HCT116 (cell line): Measurements from ENCODE around the gene TMEM198. TPM values are rescaled to one million over a fixed set of nuclear protein-coding genes. Genes with fewer than 3 reads are reported as not detected.

Experiments
- ATAC-seq: fragments of 200-7000 bp; cut with Tn5 transposase; 2 replicates; pipeline ENCODE4 v1.9.1; 2020; ENCODE audit warnings: mild to moderate bottlenecking, moderate library complexity
- BruUV-seq: library from RNA; stranded (reverse); fragments of 400-500 nt; replicated peaks from 2 replicates; lab custom pipeline; 2021; lab: Mats Ljungman, UMichigan
- CTCF ChIA-PET: fragments of 300-600 bp; sonication (Branson Sonifier 250); formaldehyde crosslinking; loops from one replicate; lab custom pipeline; 2021; ENCODE audit warnings: antibody characterized with exemption; lab: Charles Lee
- POLR2A ChIA-PET: fragments of 300-600, 350-600 bp; sonication (Branson Sonifier 250); formaldehyde crosslinking; loops from one replicate; lab custom pipeline; 2021; ENCODE audit warnings: antibody characterized with exemption; lab: Charles Lee
- RAD21 ChIA-PET, 2 experiments: fragments of 300-600 bp; sonication (Branson Sonifier 250); formaldehyde crosslinking; loops; one replicate each; lab custom pipeline; 2023; ENCODE audit warnings: low total read pairs in 2 of 2; ENCODE audit not compliant: uncharacterized antibody in 2 of 2, unreplicated experiment in 2 of 2, low non-redundant PET in 1 of 2; lab: Charles Lee
- DNase-seq: peaks from one replicate; pipeline ENCODE4 v3.0.0-alpha.2; 2010; ENCODE audit warnings: low read depth, low spot score
- H2AFZ ChIP-seq: fragments of 200-600 bp; shearing (Covaris generic), sonication (generic); 2 replicates; pipeline ENCODE4 v1.6.1; 2017; ENCODE audit warnings: low read depth, mixed run types, mixed read lengths, antibody characterized with exemption, low read length; ENCODE audit not compliant: poor library complexity, severe bottlenecking
- H3K27ac ChIP-seq: 2 replicates; pipeline ENCODE4 v1.5.1; 2012; ENCODE audit warnings: low read depth, low read length
- H3K27me3 ChIP-seq: fragments of 200-600 bp; sonication (generic); 2 replicates; pipeline ENCODE4 v1.6.1; 2016; ENCODE audit warnings: mixed run types, low read length, mixed read lengths; ENCODE audit not compliant: insufficient read depth
- H3K36me3 ChIP-seq, 2 experiments: fragments of 200-500 bp in 1 of 2; fragments of 200-600 bp in 1 of 2; sonication (Bioruptor generic) in 1 of 2; sonication (generic) in 1 of 2; 2 replicates each; pipeline versions ENCODE4 v1.5.1 to v1.6.1; 2014 to 2016; ENCODE audit warnings: low read length in 2 of 2, inconsistent platforms in 1 of 2, mixed read lengths in 1 of 2, mixed run types in 1 of 2; ENCODE audit not compliant: insufficient read depth in 2 of 2, control insufficient read depth in 1 of 2
- H3K4me1 ChIP-seq, 2 experiments: fragments of 200-600 bp in 1 of 2; sonication (generic) in 1 of 2; 2 replicates each; pipeline versions ENCODE4 v1.5.1 to v1.6.1; 2012 to 2017; ENCODE audit warnings: low read length in 2 of 2, inconsistent platforms in 1 of 2, mild to moderate bottlenecking in 1 of 2, mixed read lengths in 1 of 2, mixed run types in 1 of 2, moderate library complexity in 1 of 2; ENCODE audit not compliant: insufficient read depth in 2 of 2, control insufficient read depth in 1 of 2
- H3K4me2 ChIP-seq: fragments of 200-600 bp; sonication (generic); 2 replicates; pipeline ENCODE4 v1.6.1; 2017; ENCODE audit warnings: mixed run types, low read length, mixed read lengths
- H3K4me3 ChIP-seq, 2 experiments: fragments of 200-600 bp in 1 of 2; sonication (generic) in 1 of 2; replicated peaks in 1 of 2; 2 replicates each; pipeline ENCODE4 v1.5.1; 2011 to 2016; ENCODE audit warnings: low read length in 2 of 2, control low read depth in 1 of 2, low read depth in 1 of 2, mild to moderate bottlenecking in 1 of 2, mixed read lengths in 1 of 2, mixed run types in 1 of 2
- H3K79me2 ChIP-seq: fragments of 200-600 bp; sonication (generic); 2 replicates; pipeline ENCODE4 v1.6.1; 2017; ENCODE audit warnings: mild to moderate bottlenecking, mixed run types, low read length, moderate library complexity, mixed read lengths; ENCODE audit not compliant: insufficient read depth
- H3K9ac ChIP-seq: fragments of 200-600 bp; sonication (generic); 2 replicates; pipeline ENCODE4 v1.6.1; 2016; ENCODE audit warnings: low read length, mixed read lengths
- H3K9me2 ChIP-seq: fragments of 200-600 bp; sonication (generic), shearing (Covaris generic); 2 replicates; pipeline ENCODE4 v1.6.1; 2017; ENCODE audit warnings: mixed run types, mild to moderate bottlenecking, moderate library complexity; ENCODE audit not compliant: insufficient read depth
- H3K9me3 ChIP-seq, 2 experiments: fragments of 200-500 bp in 1 of 2; fragments of 200-600 bp in 1 of 2; sonication (Bioruptor generic) in 1 of 2; sonication (generic) in 1 of 2; 2 replicates each; pipeline ENCODE4 v1.6.1; 2014 to 2017; ENCODE audit warnings: low read length in 2 of 2, mixed read lengths in 2 of 2, inconsistent platforms in 1 of 2, low read depth in 1 of 2, mild to moderate bottlenecking in 1 of 2, mixed run types in 1 of 2, moderate library complexity in 1 of 2; ENCODE audit not compliant: control insufficient read depth in 1 of 2, insufficient read depth in 1 of 2
- H4K20me1 ChIP-seq: fragments of 200-600 bp; sonication (generic), shearing (Covaris generic); 2 replicates; pipeline ENCODE4 v1.6.1; 2017; ENCODE audit warnings: mixed run types, mild to moderate bottlenecking, moderate library complexity; ENCODE audit not compliant: insufficient read depth
- ATF3 ChIP-seq: IDR thresholded peaks from 2 replicates; pipeline ENCODE4 v1.6.1; 2012
- CEBPB ChIP-seq: IDR thresholded peaks from 2 replicates; pipeline ENCODE4 v1.6.1; 2012; ENCODE audit warnings: low read depth
- CTCF ChIP-seq, 3 experiments: fragments of 200-600 bp in 1 of 3; sonication (generic) in 1 of 3; IDR thresholded peaks in 2 of 3; conservative IDR thresholded peaks in 1 of 3; 2 replicates each; pipeline ENCODE4 v1.5.1; 2012 to 2017; ENCODE audit warnings: low read depth in 2 of 3, low read length in 2 of 3, antibody characterized with exemption in 1 of 3, borderline replicate concordance in 1 of 3, control low read depth in 1 of 3, mild to moderate bottlenecking in 1 of 3, mixed read lengths in 1 of 3, mixed run types in 1 of 3, moderate library complexity in 1 of 3; ENCODE audit not compliant: insufficient read depth in 1 of 3
- ELF1 ChIP-seq: IDR thresholded peaks from 2 replicates; pipeline ENCODE4 v1.6.1; 2012; ENCODE audit warnings: low read depth, borderline replicate concordance
- EZH2phosphoT487 ChIP-seq: fragments of 200-600 bp; IDR thresholded peaks from 2 replicates; pipeline ENCODE4 v1.6.1; 2018; ENCODE audit warnings: antibody characterized with exemption, borderline replicate concordance
- FOSL1 ChIP-seq: IDR thresholded peaks from 2 replicates; pipeline ENCODE4 v1.6.1; 2012; ENCODE audit warnings: low read depth
- POLR2AphosphoS5 ChIP-seq: IDR thresholded peaks from 2 replicates; pipeline ENCODE4 v1.6.1; 2011; ENCODE audit warnings: mild to moderate bottlenecking, low read depth, low read length, moderate library complexity
- RAD21 ChIP-seq: IDR thresholded peaks from 2 replicates; pipeline ENCODE4 v1.6.1; 2012; ENCODE audit warnings: low read depth, mild to moderate bottlenecking
- SP1 ChIP-seq: IDR thresholded peaks from 2 replicates; pipeline ENCODE4 v1.6.1; 2012; ENCODE audit warnings: low read depth
- SRF ChIP-seq: IDR thresholded peaks from 2 replicates; pipeline ENCODE4 v1.6.1; 2012; ENCODE audit warnings: low read depth
- TCF7L2 ChIP-seq: IDR thresholded peaks from 2 replicates; pipeline ENCODE4 v1.7.0; 2011; ENCODE audit warnings: borderline replicate concordance, inconsistent platforms; ENCODE audit not compliant: insufficient read depth, insufficient read length; ENCODE audit errors: extremely low read depth
- YY1 ChIP-seq: IDR thresholded peaks from 2 replicates; pipeline ENCODE4 v1.6.1; 2011; ENCODE audit warnings: low read length, low read depth, moderate library complexity, mild to moderate bottlenecking; ENCODE audit not compliant: insufficient replicate concordance; ENCODE audit errors: extremely low read depth
- ZFX ChIP-seq: fragments of 450-650 bp; IDR thresholded peaks from 2 replicates; pipeline ENCODE4 v1.6.1; 2017
- intact Hi-C: fragments of 100-400 bp; cut with micrococcal nuclease; formaldehyde crosslinking; loops from 2 replicates; pipeline ENCODE4 v1.10.0; 2022
- total RNA-seq: library from RNA; stranded (reverse); gene quantifications from one replicate; pipeline ENCODE4 v1.2.1, GENCODE V29; 2021; ENCODE audit not compliant: unreplicated experiment

Gene TMEM198
- total RNA-seq, 1 experiment from 2014 or later, result 2.1 TPM

- H3K79me2 ChIP-seq, result no peaks in the 10 kb centered on the region
- H3K27me3 ChIP-seq, result no peaks in the 10 kb centered on the region
- no peaks in the 10 kb centered on the region for H3K4me1 ChIP-seq
- intact Hi-C loops, result no loop called here
- no peak overlapping the region for H3K9ac ChIP-seq
- H3K4me3 ChIP-seq, result no peak overlapping the region
- no peaks in the 10 kb centered on the region for H3K9me3 ChIP-seq
- no peak overlapping the region for H3K4me2 ChIP-seq
- no peak for DNase-seq
- RAD21 ChIA-PET, result no interaction called here
- CTCF ChIA-PET, result no interaction called here
- H3K27ac ChIP-seq, result no peak overlapping the region
- H4K20me1 ChIP-seq, result no peaks in the 10 kb centered on the region
- POLR2A ChIA-PET, result no interaction called here
- BruUV-seq, result no TSS peak
- no peak overlapping the region for H2AFZ ChIP-seq
- H3K9me2 ChIP-seq, result no peaks in the 10 kb centered on the region
- no peaks in the 10 kb centered on the region for H3K36me3 ChIP-seq
- no peak for TF ChIP-seq TCF7L2
- no peak for TF ChIP-seq RAD21
- no peak for TF ChIP-seq ATF3
- no peak for TF ChIP-seq SRF
- TF ChIP-seq CEBPB, result no peak
- TF ChIP-seq ZFX, result no peak
- no peak for TF ChIP-seq ELF1
- TF ChIP-seq POLR2AphosphoS5, result no peak
- TF ChIP-seq SP1, result no peak
- TF ChIP-seq CTCF (IDR thresholded peaks at IDR 0.05 in 2 of 3, conservative IDR thresholded peaks at IDR 0.05 in 1 of 3; ENCODE audit: borderline replicate concordance in 1 of 3, insufficient read depth in 1 of 3, low read depth in 2 of 3, low read length in 2 of 3), result no peak
- no peak for TF ChIP-seq YY1
- TF ChIP-seq EZH2phosphoT487, result no peak
- no peak for TF ChIP-seq FOSL1
- TF ChIP-seq, all 23 proteins: peak for 0
- no peak for ATAC-seq
Measured at GRCh38 chr2:219575566-219576504, 32.0 kb downstream of the TMEM198 start.
